Astrocyte (in vitro differentiated cells and primary cell): ENCODE data around the gene KPNA5.

ENCODE experiments used
- CTCF ChIP-seq: IDR thresholded peaks from 2 replicates; pipeline ENCODE4 v1.5.1; 2011; ENCODE audit warnings: low read depth, mild to moderate bottlenecking, inconsistent platforms, low read length, moderate library complexity; ENCODE audit not compliant: insufficient read depth
- EZH2 ChIP-seq: IDR thresholded peaks from 2 replicates; pipeline ENCODE4 v1.6.1; 2012; ENCODE audit warnings: mild to moderate bottlenecking, low read length, inconsistent platforms; ENCODE audit not compliant: insufficient read depth

- no peak for TF ChIP-seq CTCF
- TF ChIP-seq EZH2, result no peak
Measured at GRCh38 chr6:116649129-116649528, 31.9 kb upstream of the KPNA5 start.
